ENCODE measurements around the gene PSG7. TPM values are rescaled to one million over a fixed set of nuclear protein-coding genes. Genes with fewer than 3 reads are reported as not detected.
"Not testable (repeated sequence)": the region's sequence is repeated elsewhere in the genome, so short reads cannot be mapped to it uniquely, and the experiment has no call there.

PSG7 gene
- total RNA-seq, 1 experiment from 2014 or later = not detected

GRCh38 chr19:42918377-42919069 is 18.5 kb downstream of the PSG7 start:
- in situ Hi-C loops (cut with HindIII; ENCODE audit: low pct_unique_long_range_greater_than_20kb, low sequenced_read_pairs); DNase-seq (ENCODE audit: low read depth): not testable (repeated sequence)

GRCh38 chr19:42917634-42918033 is 19.4 kb downstream of the PSG7 start, which contains the start of gene PSG6:
Gene PSG6 (minus strand): TSS chr19:42917894. CDS start chr19:42917792, 102 bp downstream.
- DNase-seq (ENCODE audit: low read depth); in situ Hi-C loops (cut with HindIII; ENCODE audit: low pct_unique_long_range_greater_than_20kb, low sequenced_read_pairs): not testable (repeated sequence)

- DNase-seq (ENCODE audit: low read depth); in situ Hi-C loops (cut with HindIII; ENCODE audit: low pct_unique_long_range_greater_than_20kb, low sequenced_read_pairs): not testable (repeated sequence)
Observed at GRCh38 chr19:42916931-42917330, 20.1 kb downstream of the PSG7 start.

- in situ Hi-C loops (cut with HindIII; ENCODE audit: low pct_unique_long_range_greater_than_20kb, low sequenced_read_pairs); DNase-seq (ENCODE audit: low read depth): not testable (repeated sequence)
Observed at GRCh38 chr19:42913516-42913915, 23.5 kb downstream of the PSG7 start.

- DNase-seq (ENCODE audit: low read depth); in situ Hi-C loops (cut with HindIII; ENCODE audit: low pct_unique_long_range_greater_than_20kb, low sequenced_read_pairs): not testable (repeated sequence)
Observed at GRCh38 chr19:42912941-42913340, 24.1 kb downstream of the PSG7 start.

- in situ Hi-C loops (cut with HindIII; ENCODE audit: low pct_unique_long_range_greater_than_20kb, low sequenced_read_pairs); DNase-seq (ENCODE audit: low read depth): not testable (repeated sequence)
Observed at GRCh38 chr19:42911731-42912130, 25.3 kb downstream of the PSG7 start.

GRCh38 chr19:42906162-42906561 is 30.8 kb downstream of the PSG7 start:
- in situ Hi-C loops (cut with HindIII; ENCODE audit: low pct_unique_long_range_greater_than_20kb, low sequenced_read_pairs); DNase-seq (ENCODE audit: low read depth): not testable (repeated sequence)

- in situ Hi-C loops (cut with HindIII; ENCODE audit: low pct_unique_long_range_greater_than_20kb, low sequenced_read_pairs); DNase-seq (ENCODE audit: low read depth): not testable (repeated sequence)
Observed at GRCh38 chr19:42900561-42900960, 36.4 kb downstream of the PSG7 start.

GRCh38 chr19:42899674-42900073 is 37.3 kb downstream of the PSG7 start:
- in situ Hi-C loops (cut with HindIII; ENCODE audit: low pct_unique_long_range_greater_than_20kb, low sequenced_read_pairs); DNase-seq (ENCODE audit: low read depth): not testable (repeated sequence)

GRCh38 chr19:42899110-42899509 is 37.9 kb downstream of the PSG7 start:
- DNase-seq (ENCODE audit: low read depth) = not testable (repeated sequence)

GRCh38 chr19:42898656-42899055 is 38.4 kb downstream of the PSG7 start:
- DNase-seq (ENCODE audit: low read depth); in situ Hi-C loops (cut with HindIII; ENCODE audit: low pct_unique_long_range_greater_than_20kb, low sequenced_read_pairs): not testable (repeated sequence)

More at GRCh38 chr19:42899110-42899509, 37.9 kb downstream of the PSG7 start:
- in situ Hi-C loops (cut with HindIII; ENCODE audit: low pct_unique_long_range_greater_than_20kb, low sequenced_read_pairs) = not testable (repeated sequence)

- DNase-seq (ENCODE audit: low read depth); in situ Hi-C loops (cut with HindIII; ENCODE audit: low pct_unique_long_range_greater_than_20kb, low sequenced_read_pairs): not testable (repeated sequence)
Observed at GRCh38 chr19:42897729-42898128, 39.3 kb downstream of the PSG7 start.

GRCh38 chr19:42890446-42890845 is 46.6 kb downstream of the PSG7 start:
- DNase-seq (ENCODE audit: low read depth); in situ Hi-C loops (cut with HindIII; ENCODE audit: low pct_unique_long_range_greater_than_20kb, low sequenced_read_pairs): not testable (repeated sequence)

- in situ Hi-C loops (cut with HindIII; ENCODE audit: low pct_unique_long_range_greater_than_20kb, low sequenced_read_pairs); DNase-seq (ENCODE audit: low read depth): not testable (repeated sequence)
Observed at GRCh38 chr19:42887876-42888445, 49.0 kb downstream of the PSG7 start.

- DNase-seq (ENCODE audit: low read depth); in situ Hi-C loops (cut with HindIII; ENCODE audit: low pct_unique_long_range_greater_than_20kb, low sequenced_read_pairs): not testable (repeated sequence)
Observed at GRCh38 chr19:42882730-42883129, 54.3 kb downstream of the PSG7 start.

GRCh38 chr19:42882010-42882409 is 55.0 kb downstream of the PSG7 start:
- DNase-seq (ENCODE audit: low read depth); in situ Hi-C loops (cut with HindIII; ENCODE audit: low pct_unique_long_range_greater_than_20kb, low sequenced_read_pairs): not testable (repeated sequence)

GRCh38 chr19:42881279-42881678 is 55.7 kb downstream of the PSG7 start:
- in situ Hi-C loops (cut with HindIII; ENCODE audit: low pct_unique_long_range_greater_than_20kb, low sequenced_read_pairs); DNase-seq (ENCODE audit: low read depth): not testable (repeated sequence)

- in situ Hi-C loops (cut with HindIII; ENCODE audit: low pct_unique_long_range_greater_than_20kb, low sequenced_read_pairs); DNase-seq (ENCODE audit: low read depth): not testable (repeated sequence)
Observed at GRCh38 chr19:42880621-42881020, 56.4 kb downstream of the PSG7 start.

GRCh38 chr19:42879613-42880012 is 57.4 kb downstream of the PSG7 start, which contains the start of gene PSG1:
Gene PSG1 (minus strand): TSS chr19:42879713. CDS start chr19:42879581, 132 bp downstream.
- in situ Hi-C loops (cut with HindIII; ENCODE audit: low pct_unique_long_range_greater_than_20kb, low sequenced_read_pairs) = no loop called here
- DNase-seq (ENCODE audit: low read depth) = no peak

Measured in Caki2 (cell line).